Activated CD4-positive, alpha-beta T cell treated with anti-CD3 and anti-CD28 coated beads for 24 hours (primary cell): Measurements from ENCODE around the gene OR2M3.
"Not testable (repeated sequence)": the region's sequence is repeated elsewhere in the genome, so short reads cannot be mapped to it uniquely, and the experiment has no call there.

Source experiments
- DNase-seq, 2 donors: peaks; one replicate each; pipeline ENCODE4 v3.0.0-alpha.2; 2020; ENCODE audit warnings: low read depth in 2 of 2

Gene OR2M3

DNA sequence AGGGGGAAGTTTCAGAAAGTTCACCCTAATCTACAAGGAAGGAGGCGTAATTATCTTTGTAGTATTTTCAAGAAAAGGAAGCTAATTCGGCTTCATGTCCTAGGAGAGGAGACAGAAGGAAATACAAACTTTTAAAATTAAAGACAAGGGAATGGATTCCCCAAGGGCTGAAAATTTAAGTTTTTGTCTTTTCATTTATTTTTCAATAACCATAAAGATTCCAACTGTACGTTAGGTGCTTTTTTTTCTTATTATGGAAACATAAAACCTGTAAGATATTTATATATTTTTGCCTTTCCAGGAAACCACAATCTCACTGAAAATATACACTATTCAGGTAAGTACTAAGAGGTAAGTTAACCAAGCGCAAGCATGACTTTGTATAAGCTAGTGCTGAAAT is at the start of gene OR2M3:
Gene OR2M3, plus strand, starts transcription at position 301 of the 400 bp plus-strand sequence. CDS start 5,803 bp downstream, outside the sequence.
- no peak for DNase-seq

GRCh38 chr1:248152056-248152827 is 44.8 kb upstream of the OR2M3 start:
- DNase-seq = no peak

DNA sequence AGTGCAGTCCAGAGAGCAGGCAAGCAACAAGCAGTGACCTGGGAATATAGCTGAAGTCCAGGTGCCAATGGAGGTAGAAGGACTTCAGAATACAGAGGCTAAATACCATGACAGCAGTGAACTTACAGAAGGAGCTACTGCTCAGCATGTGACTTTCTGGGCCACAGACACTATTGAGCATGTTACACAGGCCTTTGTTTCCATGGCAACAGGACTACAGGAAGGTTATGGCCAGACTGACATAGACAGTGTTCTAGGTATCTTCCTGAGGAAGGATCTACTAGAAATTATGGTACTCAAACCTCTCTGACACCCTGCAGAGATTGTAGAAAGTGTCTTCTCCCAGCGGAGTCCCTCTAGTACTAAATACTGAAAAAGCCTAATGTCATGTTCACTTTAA is 41.1 kb upstream of the OR2M3 start:
- DNase-seq = no peak

GRCh38 chr1:248158758-248159157 is 38.3 kb upstream of the OR2M3 start:
- DNase-seq = no peak

- DNase-seq = no peak
Measured at GRCh38 chr1:248164031-248164430, 33.0 kb upstream of the OR2M3 start.

- DNase-seq = no peak
Measured at GRCh38 chr1:248165186-248165585, 31.9 kb upstream of the OR2M3 start.

DNA sequence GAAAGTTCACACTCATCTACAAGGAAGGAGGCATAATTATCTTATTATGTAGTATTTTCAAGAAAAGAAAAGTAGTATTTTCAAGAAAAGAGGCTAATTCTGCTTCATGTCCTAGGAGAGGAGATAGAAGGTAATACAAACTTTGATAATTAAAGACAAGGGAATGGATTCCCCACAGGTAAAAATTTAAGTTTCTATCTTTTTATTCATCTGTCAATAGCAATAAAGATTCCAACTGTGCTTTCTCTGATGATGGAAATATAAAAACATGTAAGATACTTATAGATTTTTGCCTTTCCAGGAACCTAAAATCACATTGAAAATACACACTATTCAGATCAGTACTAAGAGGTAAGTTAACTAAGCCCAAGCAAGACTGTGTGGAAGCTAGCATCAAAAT is 22.5 kb upstream of the OR2M3 start, which contains the start of gene OR2M2:
Gene OR2M2, plus strand, starts transcription at position 301 of the 400 bp plus-strand sequence. CDS start 5,165 bp downstream, outside the sequence.
- DNase-seq = no peak

- no peak for DNase-seq
Measured at GRCh38 chr1:248183996-248184395, 13.1 kb upstream of the OR2M3 start.

GRCh38 chr1:248187363-248187762 is 9.7 kb upstream of the OR2M3 start:
- no peak for DNase-seq

- no peak for DNase-seq
Measured at GRCh38 chr1:248189026-248189425, 8.0 kb upstream of the OR2M3 start.

DNA sequence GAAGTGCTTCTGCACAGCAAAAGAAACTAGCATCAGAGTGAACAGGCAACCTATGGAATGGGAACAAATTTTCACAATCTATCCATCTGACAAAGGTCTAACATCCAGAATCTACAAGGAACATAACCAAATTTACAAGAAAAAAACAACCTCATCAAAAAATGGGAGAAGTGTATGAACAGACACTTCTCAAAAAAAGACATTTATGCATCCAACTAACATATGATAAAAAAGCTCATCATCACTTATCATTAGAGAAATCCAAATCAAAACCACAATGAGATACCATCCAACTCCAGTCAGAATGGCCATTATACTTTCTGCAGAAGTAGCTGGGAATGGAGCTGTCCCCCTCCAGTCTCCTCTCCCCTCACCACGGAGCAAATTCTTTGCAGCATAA is 2.9 kb upstream of the OR2M3 start:
- DNase-seq = no peak

GRCh38 chr1:248215880-248216279 is 18.8 kb downstream of the OR2M3 start:
- no peak for DNase-seq

GRCh38 chr1:248225537-248225936 is 28.5 kb downstream of the OR2M3 start:
- DNase-seq = no peak

GRCh38 chr1:248229360-248229908 is 32.4 kb downstream of the OR2M3 start:
- no peak for DNase-seq

DNA sequence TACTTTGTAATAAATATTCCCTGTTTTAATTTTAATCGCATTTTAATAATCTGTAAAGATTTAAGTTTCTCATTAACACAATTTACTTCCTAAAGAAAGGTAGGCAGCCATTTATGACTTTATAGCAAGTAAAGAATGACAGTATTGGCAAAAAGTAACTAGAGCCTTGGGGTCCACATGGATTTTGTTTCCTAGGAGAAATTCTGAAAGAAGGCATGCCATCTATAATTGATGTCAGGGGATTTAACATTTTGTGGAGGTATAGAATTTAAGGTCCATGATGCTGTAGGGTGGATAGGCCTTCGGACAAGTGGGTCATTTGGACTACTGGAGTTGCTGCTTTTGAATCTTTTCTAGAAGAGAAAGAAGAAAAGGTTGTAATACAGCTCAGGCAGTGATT is 34.1 kb downstream of the OR2M3 start, which contains the start of gene OR2M4:
Gene OR2M4, plus strand, starts transcription at position 301 of the 400 bp plus-strand sequence. CDS start 7,512 bp downstream, outside the sequence.
- DNase-seq = no peak

- no peak for DNase-seq
Measured at GRCh38 chr1:248239478-248239877, 42.4 kb downstream of the OR2M3 start.

DNA sequence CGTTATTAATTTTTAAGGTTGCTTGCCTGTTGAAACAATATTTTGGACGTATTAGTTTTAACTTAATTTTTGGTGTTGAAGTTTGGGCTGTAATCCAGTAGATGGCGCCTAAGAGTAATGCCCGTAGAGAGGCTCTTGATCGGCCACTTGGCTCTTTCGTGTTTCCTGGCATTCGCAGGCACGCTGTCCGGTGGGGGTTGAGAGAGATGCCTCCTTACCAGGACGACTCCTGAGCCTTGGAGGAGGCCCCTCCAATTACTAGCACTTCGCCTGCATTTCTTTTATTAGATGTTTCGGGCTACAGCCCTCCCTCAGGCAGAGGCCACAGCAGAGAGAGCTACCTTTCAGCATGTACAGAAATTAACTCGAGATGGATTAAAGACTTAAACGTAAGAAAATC is 46.1 kb downstream of the OR2M3 start:
- no peak for DNase-seq

DNA sequence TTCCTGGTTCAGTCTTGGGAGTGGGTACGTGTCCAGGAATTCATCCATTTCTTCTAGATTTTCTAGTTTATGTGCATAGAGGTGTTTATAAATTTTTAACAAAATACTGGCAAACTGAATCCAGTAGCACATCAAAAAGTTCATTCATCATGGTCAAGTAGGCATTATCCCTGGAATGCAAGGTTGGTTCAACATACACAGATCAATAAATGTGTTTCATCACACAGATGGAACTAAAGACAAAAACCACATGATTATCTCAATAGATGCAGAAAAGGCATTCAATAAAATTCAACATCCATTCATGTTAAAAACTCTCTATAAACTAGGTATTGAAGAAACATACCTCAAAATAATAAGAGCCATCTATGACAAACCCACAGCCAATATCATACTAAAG is 62.2 kb downstream of the OR2M3 start:
- DNase-seq = not testable (repeated sequence)
